GOT3 (cell line): ENCODE results near the gene PROS1.

Source experiments
- DNase-seq: peaks from one replicate; lab custom pipeline; 2025; ENCODE audit warnings: mixed read lengths; lab: John Stamatoyannopoulos, UW

PROS1 gene

DNA sequence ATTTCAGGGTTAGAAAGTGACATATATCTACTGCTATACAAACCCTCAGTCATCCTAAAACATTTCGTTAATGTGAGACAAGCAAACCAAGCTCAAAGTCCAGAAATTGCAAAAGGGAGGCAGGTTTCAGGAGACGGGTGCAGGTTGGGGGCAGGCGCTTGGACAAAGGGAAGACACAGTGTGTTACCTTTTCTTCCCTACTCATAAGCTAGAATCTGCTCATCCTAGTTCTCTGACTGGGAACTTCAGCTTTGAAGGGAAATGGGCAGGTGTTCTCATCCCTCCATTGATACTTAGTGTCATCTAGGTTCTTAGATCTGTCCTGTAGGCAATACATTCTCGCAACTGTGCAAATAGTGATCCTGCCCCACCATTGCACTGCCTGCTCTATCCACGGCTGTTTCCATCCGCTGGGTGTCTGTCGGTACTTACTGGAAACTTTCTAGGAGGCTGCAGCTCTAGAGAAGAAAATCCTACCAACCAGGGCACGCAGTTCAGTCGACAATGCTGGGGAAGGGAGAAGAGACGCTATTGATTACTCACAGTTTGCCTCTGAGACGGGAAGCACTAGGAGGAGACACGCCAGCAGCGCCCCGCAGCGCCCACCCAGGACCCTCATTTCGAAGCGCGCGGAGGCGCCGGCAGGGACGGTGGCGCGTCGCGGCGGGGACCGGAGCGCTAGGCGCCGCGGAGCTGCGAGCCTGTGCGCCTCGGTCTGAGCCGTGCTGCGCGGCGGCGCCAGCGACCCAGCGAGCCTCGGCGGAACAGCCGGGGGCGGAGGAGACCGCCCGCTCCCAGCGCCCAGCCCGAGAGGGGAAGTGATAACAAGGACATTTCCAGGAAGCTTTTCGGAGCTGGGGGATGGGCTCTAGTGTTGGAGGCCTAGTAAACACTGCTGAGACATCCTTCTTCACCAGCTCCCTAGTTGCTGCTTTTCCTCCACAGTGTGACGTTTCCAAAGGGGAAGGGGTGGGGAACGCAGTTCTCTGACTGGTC, at the start of gene PROS1:
PROS1 (minus strand) TSS at position 766 of the 996 bp plus-strand sequence; CDS start at position 619, 147 bp downstream.
- peak; percentile 56 for DNase-seq

DNA sequence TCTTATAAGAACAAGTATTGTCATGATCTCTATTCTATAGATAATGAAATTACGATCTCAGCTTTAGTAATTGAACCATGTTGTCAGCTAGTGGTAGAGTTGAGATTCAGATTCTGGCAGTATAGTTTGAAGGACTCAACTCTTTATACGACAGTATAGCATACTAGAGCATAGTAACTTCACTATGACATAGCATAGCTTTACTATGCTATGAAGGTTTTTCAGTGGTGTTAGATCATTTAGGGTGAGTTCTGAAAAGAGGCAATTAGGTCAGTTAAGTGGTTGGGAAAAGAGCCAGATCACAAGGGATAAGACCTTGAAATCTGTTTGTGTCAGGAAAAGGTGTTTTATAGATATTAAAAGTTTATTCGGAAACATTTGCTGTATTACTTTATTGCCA, 46.6 kb upstream of the PROS1 start:
- no peak for DNase-seq

DNA sequence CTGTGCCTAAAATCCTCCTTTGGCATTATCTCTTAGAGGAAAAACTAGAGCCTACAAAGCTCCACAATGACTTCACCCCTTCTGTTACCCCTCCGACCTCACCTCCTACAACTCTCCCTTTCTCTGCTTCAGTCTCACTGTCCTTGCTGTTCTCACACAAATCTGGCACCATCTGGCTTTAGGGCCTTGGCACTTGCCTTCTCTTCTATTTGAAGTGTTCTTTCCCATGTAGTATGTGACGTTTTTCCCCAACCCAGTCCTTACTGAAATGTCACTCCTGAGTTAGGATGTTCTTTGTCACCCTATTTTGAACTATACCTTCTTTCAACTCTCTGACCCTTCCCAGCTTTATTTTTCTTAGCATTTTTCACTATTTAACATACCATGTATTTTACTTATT, 46.0 kb upstream of the PROS1 start:
- DNase-seq: no peak

- DNase-seq: no peak
Observed at GRCh38 chr3:94015025-94015424, 41.3 kb upstream of the PROS1 start.

GRCh38 chr3:94012185-94012584, 38.5 kb upstream of the PROS1 start:
- no peak for DNase-seq

GRCh38 chr3:94011233-94011711, 37.6 kb upstream of the PROS1 start:
- DNase-seq: no peak

DNA sequence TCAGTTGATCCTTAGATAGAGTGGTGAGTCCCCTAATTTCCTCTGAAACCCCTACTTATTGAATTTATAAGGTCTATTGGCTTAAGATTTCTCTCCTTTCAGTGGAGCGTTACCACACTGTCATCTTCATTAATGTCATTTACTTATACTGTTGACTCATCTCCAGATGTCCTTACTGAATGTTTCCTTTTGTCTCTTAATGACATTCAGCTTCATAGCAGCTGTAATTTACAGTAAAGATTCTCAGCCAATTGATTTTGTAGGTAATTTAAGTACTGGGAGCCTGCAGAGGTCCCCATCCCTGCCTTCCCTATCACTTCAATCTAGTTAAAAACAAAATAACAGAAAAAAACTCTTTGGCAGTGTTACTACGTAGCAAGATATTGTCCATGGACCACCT, 35.9 kb upstream of the PROS1 start:
- DNase-seq: no peak

DNA sequence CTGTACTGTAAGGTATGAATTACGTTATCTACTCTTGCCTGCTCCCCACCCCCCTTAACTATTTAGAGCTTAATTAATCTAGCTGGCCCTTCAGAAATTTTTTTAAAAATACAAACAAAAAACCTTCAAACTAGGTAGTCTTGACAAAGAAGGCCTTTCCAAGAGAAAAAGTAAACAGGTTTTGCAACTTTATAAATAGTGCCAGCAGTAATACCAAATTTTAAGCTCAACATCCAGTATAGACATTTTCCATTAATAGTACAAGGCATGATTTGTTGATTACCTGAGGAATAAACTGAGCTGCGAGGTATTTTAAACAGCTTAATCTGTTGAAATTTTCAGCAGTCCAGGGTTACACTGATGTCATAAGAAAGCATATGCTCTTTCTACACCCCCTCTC, 34.6 kb upstream of the PROS1 start:
- no peak for DNase-seq

DNA sequence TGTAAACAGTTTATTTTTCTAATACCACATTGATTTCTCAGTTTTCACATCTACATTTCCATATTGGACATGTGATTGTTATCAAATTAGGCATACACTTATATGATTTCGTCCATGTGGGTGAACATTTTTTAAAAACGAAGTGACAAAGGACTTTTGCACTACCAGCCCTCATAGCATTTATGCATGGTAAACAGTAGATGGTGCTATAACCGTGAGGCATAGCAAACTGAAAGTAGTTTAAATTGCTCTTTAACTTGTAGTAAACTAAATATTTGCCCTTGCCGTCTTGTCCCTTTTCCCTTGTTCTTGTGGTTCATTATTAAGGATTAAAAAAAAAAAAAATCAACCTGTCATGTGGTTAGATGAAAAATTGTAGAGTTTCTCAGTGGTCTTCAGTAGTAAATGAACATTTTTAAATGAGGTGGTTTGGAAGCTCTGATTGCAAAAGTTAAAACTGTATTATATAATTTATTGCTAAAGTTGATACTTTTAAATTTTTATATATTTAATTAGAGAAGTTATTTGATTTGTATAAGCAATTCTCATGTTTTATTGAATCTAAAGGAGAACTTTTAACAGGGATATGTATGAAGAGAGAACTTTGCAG, 30.7 kb upstream of the PROS1 start:
- DNase-seq: no peak

- DNase-seq: no peak
Observed at GRCh38 chr3:94001827-94002495, 28.3 kb upstream of the PROS1 start.

DNA sequence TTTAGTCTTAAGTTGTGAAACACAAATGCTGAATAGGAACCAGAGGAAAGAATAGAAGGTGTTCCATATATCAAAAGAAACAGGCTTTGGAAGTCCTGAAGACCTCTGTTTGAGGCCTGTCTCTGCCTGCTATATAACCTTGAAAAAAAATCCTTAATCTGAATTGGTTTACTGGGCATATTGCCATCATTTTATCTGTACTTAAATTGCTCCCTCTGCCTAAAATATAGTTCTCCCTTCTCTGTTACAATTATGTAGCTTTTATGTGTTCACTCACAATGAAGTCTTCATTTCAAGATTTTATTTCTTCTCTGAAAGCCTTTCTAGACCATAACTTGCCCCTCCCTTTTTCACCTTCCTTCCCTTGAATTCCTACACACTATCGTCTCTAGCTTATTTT, 27.5 kb upstream of the PROS1 start:
- no peak for DNase-seq

DNA sequence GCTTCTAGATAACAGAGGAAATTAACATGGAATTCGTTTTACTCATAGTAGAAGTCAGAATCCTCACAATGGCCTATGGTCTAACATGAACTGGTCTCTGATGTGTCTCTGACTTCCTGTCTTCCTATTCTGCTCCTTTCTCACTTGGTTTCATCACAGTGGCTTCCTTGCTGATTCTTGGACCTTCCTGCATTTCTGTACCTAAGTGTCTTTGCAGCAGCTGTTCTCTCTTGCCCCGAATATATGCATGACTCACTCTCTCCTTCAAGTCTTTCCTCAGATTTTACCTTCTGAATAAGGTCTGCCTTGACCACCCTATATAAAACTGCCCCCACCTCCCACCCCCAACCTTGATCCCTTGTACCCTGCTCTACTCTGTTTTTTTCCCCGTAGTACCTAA, 20.4 kb upstream of the PROS1 start:
- no peak for DNase-seq

DNA sequence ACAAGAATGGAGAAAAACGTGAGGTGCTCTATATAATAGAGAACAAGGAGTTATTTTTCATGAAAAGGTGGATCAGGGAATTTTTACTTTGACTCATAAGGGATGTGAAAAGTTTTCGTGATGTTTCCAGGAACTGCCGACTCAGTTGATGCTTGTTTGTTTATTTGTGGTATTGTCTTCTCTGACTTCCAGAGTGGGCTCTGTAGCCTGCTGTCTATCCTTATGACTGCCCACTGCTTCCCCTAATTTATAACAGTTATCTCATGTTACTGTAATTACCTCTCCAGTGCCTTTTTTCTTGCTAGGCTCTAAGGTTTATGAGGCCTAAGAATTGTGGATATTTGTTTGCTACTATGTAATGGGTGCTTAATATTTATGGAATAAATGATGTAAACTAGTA, 18.5 kb upstream of the PROS1 start:
- no peak for DNase-seq

- DNase-seq: no peak
Observed at GRCh38 chr3:93991631-93992030, 17.9 kb upstream of the PROS1 start.

- DNase-seq: no peak
Observed at GRCh38 chr3:93989241-93989640, 15.5 kb upstream of the PROS1 start.

DNA sequence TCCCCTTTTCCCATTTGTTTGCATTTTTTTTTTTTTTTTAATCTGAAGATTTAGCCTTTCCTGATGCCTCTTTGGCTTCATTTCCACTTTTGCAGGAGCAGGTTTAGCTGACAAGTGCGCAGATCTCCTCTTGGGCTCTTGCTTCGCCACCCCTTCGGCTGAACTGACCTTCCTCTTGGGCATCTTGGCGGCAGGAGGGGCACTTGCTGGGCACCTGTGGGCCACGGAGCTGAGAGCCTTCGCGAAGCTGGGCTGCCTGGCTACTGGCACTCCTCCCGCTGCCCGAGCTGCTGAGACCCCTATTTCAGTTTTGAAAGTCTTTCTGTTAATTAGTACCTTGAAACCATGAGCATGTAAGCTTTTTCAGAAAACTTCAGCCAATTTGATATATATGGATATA, 15.1 kb upstream of the PROS1 start:
- DNase-seq: no peak

- DNase-seq: no peak
Observed at GRCh38 chr3:93988283-93988682, 14.6 kb upstream of the PROS1 start.

GRCh38 chr3:93984618-93985017, 10.9 kb upstream of the PROS1 start:
- DNase-seq: no peak

DNA sequence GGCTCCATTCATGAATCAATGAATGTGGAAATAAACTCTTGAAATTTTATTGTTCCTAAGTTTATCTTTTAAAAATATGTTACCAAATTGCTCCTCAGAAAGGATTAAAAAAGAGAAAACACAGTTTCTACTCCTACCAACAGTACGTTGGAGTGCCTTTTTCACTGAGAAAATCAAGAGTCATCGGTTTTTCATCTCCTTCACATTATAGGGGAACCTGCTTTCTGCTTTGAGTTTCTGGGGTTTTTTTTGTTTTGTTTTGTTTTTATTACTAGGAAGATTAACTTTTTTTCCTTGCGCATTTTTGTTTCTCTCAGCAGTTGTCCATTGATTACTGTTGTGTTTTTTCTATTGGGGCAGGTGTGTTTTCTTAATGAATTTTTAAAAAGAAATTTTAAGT, 9.7 kb upstream of the PROS1 start:
- DNase-seq: no peak

- DNase-seq: no peak
Observed at GRCh38 chr3:93981649-93982048, 8.0 kb upstream of the PROS1 start.

GRCh38 chr3:93979850-93980676, 6.4 kb upstream of the PROS1 start, which contains the start of gene ARL13B:
Gene ARL13B, plus strand, starts transcription at chr3:93980155. Its CDS starts 269 bp downstream, at chr3:93980424.
- DNase-seq: peak; percentile 81

DNA sequence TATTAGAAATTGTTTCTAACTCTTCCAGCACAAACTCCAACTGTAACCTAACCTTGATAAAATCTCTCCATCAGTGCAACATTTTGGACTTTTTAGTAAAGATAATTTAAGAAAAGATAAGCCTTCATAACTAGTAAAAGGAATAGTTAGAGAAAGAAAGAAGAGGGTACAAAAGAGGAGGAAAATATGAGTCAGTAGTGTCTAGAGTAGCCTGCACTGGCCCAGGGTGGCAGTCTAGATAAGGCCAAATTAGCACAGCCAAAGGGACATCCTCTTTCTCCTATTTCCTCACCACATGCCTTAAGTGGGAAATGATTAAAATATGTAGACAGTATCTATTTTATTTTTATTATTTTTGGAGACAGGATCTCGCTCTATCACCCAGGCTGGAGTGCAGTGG, 3.7 kb downstream of the PROS1 start:
- no peak for DNase-seq
